Fibroblast of skin of scalp (primary cell): ENCODE data around the gene SDK2.

Experiments used
- DNase-seq: peaks from one replicate; pipeline ENCODE4 v3.0.0-alpha.2; 2013

Gene SDK2

GRCh38 chr17:73337330-73337710 lies 306.9 kb downstream of the SDK2 start:
- peak; percentile 16 for DNase-seq

DNA sequence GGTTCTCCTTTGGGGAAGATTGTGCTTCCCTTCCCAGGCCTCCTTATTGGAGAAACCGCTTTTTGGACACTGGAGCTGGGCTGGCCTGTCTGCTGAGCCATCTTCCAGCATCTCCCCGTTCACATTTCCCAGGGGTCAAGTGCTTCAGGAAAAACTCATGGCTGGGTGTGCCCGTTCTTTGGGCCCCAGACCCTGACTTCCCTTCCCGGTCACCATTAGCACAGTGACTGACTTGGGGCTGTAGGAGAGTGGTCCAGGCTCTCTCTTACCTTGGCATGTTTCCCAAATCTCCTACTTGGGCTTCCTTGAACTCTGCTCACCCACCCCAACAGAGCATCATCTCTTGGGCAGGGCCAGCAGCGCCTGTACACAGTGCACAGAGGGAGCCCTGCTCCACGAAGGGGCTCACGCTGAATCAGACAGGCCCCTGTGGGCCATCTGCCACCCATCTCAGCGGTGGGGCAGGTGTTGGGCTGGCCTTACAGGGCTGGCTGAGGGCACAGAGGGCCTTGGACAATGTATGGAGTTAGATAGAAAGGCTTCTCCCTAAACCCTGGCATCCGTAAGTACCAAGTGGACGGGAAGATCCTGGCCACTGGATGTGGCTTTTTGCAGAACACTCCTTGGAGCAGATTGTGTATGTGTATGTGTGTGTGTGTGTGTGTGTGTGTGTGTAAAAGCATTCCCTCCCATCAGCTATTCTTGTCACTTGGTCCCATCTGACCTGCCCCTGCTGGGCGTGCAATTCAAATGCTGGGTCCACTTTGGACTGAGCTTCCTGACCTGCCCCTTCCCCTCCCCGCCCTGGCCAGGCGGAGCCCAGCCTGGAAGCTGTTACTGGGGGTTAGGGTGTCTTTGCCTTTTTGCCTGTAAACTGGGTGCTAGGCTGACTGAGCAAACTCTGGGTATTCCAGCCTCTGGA lies 307.6 kb downstream of the SDK2 start:
- no peak for DNase-seq

GRCh38 chr17:73335591-73336407 lies 308.4 kb downstream of the SDK2 start:
- peak; percentile 42 for DNase-seq

DNA sequence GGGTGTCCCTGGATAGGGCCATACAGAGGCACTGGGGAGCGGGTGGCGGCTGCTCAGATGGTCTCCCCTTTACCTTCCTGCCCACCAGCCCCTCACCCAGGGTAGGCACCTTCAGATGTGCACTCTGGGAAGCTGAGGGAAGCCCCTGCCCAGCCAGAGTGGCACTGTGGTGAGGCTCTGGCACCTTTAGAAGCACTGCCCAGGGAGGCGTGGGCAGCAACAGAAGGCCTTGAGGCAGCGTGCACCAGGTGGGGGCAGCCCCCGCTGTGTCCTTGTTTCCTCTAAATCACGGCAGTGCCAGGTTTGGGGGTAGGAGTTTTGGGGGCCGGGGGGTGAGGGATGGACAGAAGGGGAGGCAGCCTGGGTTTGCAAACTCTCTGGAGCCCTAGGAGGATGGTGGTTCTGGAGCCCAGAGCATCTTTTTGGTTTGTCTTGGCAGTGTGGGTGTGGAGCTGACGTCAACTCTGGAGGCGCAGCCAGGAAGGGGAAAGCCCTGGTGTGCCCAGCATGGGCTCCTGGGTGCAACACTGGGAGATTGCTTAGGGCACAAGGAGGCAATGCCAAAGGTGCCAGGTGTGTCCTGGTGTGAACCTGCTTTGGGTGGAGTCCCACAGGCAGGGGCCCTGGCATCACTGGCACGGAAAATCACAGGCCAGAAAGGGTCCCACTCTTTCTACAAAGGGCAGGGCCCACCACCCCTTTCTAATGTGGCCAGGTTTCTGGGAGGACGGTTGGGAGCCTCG lies 309.3 kb downstream of the SDK2 start:
- no peak for DNase-seq

- DNase-seq: peak; percentile 41
These were observed 310.8 kb downstream of the SDK2 start for GRCh38 chr17:73333445-73333844.

GRCh38 chr17:73331060-73331459 lies 313.2 kb downstream of the SDK2 start:
- no peak for DNase-seq

DNA sequence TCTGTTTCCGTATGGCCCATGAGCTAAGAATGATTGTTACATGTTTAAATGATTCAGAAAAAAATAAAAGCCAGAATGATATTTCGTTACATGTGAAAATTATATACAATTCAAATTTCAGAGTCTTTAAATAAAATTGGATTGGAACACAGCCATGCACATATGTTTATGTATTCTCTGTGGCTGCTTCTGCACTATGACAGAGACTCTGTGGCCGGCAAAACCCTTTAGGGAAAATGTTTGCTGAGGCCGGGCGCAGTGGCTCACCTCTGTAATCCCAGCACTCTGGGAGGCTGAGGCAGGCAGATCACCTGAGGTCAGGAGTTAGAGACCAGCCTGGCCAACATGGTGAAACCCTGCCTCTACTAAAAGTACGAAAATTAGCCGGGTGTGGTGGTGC lies 316.6 kb downstream of the SDK2 start:
- no peak for DNase-seq

GRCh38 chr17:73325527-73325842 lies 318.8 kb downstream of the SDK2 start:
- DNase-seq: peak; percentile 85

DNA sequence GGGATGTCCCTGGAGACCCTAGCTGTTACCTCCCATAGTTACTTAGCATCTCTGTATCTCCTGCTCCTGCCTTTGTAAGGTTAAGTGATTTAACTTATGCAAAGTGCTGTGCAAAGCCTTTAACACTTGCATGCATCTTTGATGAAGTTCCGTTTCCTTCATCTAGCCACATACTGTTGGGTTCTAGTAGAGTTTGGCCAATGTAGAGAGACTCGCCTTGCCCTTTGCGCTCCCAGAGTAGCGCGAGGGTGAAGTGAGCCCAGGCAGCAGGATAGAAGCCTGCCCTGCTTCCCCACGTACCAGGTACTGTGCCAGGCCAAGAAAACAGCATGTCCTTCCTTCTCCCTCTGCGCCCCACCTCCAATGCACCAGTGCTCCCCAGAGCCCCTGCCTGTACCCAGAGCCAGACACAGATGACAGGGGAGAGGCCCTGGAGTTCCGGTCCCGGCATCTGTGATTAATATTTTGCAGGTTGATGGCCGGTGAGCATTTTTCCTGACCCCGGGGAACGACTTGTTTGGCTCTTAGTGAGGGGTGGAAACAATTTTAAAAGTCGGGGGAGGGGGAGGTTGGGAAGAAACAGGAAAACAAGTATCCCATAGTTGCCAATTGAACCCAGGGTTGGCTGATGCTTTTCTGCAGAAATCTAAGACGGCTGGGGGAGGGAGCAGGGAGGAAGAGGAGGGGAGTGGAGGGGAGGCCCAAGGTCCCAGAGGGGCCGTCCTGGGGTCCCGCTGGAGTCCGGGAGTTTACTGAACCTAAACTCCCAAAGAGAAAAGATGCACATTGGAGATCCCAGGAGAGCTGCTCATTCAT lies 319.3 kb downstream of the SDK2 start:
- no peak for DNase-seq

GRCh38 chr17:73324160-73324475 lies 320.1 kb downstream of the SDK2 start:
- peak; percentile 33 for DNase-seq

DNA sequence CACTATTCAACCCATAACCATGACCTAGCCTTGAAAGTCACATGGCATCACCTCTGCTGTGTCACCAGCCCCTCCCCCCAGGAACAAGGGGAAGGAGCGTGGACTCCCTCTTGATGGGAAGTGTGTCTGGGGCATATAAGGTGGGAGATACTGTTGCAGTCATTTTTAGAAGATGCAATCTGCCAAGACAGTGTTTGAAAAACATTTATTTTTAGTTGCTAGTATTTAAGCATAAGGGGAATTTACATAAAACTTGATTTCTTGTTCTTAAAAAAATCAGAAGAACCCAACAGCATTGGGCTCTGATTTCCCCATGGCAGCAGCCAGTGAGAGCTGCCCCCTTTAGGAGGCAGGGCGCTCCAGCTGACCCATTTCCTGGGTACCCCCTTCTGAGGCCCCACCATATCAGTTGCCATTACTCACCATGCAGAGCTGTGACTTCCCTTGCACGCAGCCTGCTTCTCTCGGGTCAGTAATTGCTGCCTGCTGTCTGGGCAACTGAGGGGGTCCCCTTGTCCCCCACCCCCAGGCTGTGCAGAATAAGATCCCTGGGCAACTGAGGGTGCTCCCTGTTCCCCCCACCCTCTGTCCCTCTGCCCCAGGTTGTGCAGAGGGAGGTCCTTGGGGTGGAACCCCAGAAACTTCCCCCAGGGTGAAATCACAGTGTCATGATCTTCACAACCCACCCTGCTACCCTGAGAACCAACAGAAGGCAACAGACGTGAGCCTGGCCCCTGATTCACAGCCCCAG lies 320.7 kb downstream of the SDK2 start:
- peak; percentile 40 for DNase-seq

GRCh38 chr17:73320601-73321264 lies 323.5 kb downstream of the SDK2 start:
- peak; percentile 59 for DNase-seq

DNA sequence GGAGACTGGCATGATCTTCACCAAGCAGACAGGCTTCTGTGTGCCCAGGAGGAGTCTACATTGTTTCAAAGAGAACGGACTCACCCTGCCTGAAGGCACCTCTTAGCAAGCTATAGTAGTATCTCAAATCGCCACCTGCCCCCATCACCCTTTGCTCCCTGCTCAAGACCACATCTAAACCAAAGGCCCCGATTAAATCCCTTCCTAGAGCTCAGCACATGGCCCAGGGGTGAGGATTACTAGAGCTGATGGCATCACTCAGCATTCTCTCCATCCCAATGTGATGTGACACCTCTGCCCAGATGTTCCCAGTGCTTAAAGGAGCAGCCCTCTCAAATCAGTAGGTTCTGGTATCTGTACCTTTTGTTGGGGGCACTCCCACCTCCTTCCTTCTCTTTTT lies 324.5 kb downstream of the SDK2 start:
- DNase-seq: no peak

DNA sequence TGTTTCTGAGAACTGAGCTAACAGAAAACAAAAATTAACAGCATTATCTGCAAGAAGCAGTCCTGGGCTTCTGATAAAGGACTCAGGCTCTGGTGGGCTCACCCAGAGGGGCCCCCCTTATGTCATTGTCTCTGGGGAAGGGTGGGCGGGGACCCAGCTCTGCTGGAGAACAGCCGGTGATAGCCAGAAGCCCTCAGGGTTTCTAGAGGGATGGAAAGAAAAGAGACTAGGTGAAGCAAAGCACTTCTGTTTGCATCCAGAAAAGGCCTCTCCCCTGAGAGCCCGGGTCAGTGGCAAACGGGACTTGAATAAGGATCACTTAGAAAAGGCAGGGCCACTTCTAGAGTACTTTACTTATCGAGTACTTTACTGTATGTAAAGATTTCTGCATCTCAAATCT lies 325.4 kb downstream of the SDK2 start:
- DNase-seq: no peak

- DNase-seq: no peak
These were observed 325.8 kb downstream of the SDK2 start for GRCh38 chr17:73318427-73318813.

GRCh38 chr17:73317513-73318426 lies 326.5 kb downstream of the SDK2 start:
- DNase-seq: peak; percentile 40

GRCh38 chr17:73316919-73317505 lies 327.2 kb downstream of the SDK2 start:
- DNase-seq: peak; percentile 54

DNA sequence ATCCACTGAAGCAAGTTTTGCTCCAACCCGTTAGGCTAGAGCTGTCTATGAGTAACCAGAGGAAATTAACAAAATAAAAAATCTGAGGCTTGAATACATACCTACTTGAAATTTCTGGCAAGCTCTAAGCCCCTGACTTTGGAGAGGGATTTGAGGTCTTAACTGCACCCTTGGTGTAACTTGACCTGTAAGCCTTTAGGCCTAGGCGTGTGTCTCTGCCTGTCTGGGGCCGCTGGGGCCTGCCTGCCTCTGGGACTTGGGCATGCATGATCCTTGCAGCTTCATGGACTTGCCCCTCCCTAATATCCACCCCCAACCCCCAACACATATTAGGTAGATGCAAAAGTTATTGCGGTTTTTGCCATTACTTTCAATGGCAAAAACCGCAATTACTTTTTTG lies 328.8 kb downstream of the SDK2 start:
- DNase-seq: no peak

DNA sequence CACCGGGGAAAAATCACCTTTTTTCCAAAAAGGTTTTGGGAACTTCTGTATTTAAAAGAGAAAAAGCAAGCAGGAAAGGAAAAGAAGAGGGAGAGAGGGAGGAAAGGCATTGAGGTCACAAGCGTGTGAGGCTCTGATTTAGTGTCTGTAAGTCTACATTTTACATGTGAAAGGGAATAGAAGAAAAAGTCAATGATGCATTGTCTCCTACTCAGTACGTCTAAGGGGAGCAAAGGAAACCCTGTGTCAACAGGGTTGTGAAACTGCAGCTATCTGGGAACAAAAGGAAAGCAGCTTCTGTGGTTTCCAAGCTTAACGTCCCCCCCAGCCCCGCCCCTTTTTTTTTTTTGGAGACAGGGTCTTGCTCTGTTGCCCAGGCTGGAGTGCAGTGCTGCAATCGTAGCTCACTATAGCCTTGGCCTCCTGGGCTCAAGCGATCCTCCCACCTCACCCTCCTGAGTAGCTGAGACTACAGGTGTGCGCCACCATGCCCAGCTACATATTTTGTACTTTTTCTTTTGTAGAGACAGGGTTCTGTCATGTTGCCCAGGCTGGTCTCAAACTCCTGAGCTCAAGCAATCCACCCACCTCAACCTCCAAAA lies 330.6 kb downstream of the SDK2 start:
- no peak for DNase-seq
